Esophagus muscularis mucosa (tissue), 4 donors: ENCODE results near the gene CPLX1. TPM values are rescaled to one million over a fixed set of nuclear protein-coding genes. Genes with fewer than 3 reads are reported as not detected.

Experiments used
- DNase-seq: peaks from one replicate; pipeline ENCODE4 v3.0.0-alpha.2; 2017; ENCODE audit errors: extremely low spot score
- H3K27ac ChIP-seq, 4 donors: fragments of 200-600 bp; sonication (generic); replicated peaks in 1 of 4; 1 replicate in 3 of 4; 2 replicates in 1 of 4; pipeline ENCODE4 v1.5.1; 2016 to 2019; ENCODE audit warnings: mild to moderate bottlenecking in 1 of 4
- H3K27me3 ChIP-seq, 4 donors: fragments of 200-600 bp; sonication (generic); one replicate each; pipeline versions ENCODE4 v1.5.1 to v1.6.0; 2016 to 2019
- H3K36me3 ChIP-seq, 4 donors: fragments of 200-600 bp; sonication (generic); one replicate each; pipeline ENCODE4 v1.5.1; 2016 to 2019
- H3K4me1 ChIP-seq, 4 donors: fragments of 200-600 bp; sonication (generic); one replicate each; pipeline ENCODE4 v1.5.1; 2016 to 2019
- H3K4me3 ChIP-seq, 4 donors: fragments of 200-600 bp; sonication (generic); 1 replicate in 2 of 4; 2 replicates in 2 of 4; pipeline ENCODE4 v1.5.1; 2016 to 2019; ENCODE audit warnings: mild to moderate bottlenecking in 4 of 4, moderate library complexity in 1 of 4
- H3K9me3 ChIP-seq, 4 donors: fragments of 200-600 bp; sonication (generic); 1 replicate in 3 of 4; 2 replicates in 1 of 4; pipeline ENCODE4 v1.5.1; 2016 to 2019
- CTCF ChIP-seq, 3 experiments: fragments of 200-600 bp in 2 of 3; fragments of 450-650 bp in 1 of 3; sonication (generic) in 2 of 3; IDR thresholded peaks; one replicate each; pipeline ENCODE4 v1.5.1; 2017 to 2019; ENCODE audit warnings: antibody characterized with exemption in 3 of 3, mild to moderate bottlenecking in 2 of 3, moderate library complexity in 1 of 3
- EP300 ChIP-seq: sonication (generic); formaldehyde crosslinking; IDR thresholded peaks from one replicate; pipeline ENCODE4 v1.6.1; 2017; ENCODE audit warnings: antibody characterized with exemption
- POLR2A ChIP-seq: fragments of 450-650 bp; IDR thresholded peaks from one replicate; pipeline ENCODE4 v1.6.1; 2017; ENCODE audit warnings: antibody characterized with exemption, moderate library complexity, mild to moderate bottlenecking, low read depth
- POLR2AphosphoS5 ChIP-seq, 2 donors: sonication (generic); formaldehyde crosslinking; IDR thresholded peaks; one replicate each; pipeline ENCODE4 v1.6.1; 2017; ENCODE audit warnings: antibody characterized with exemption in 2 of 2
- WGBS: methylation state at CpG from one replicate; pipeline ENCODE4 v1.1.5; 2018; 5-methylcytosine and 5-hydroxymethylcytosine counted together
- intact Hi-C: fragments of 100-400 bp; cut with DNase I; formaldehyde crosslinking; loops from one replicate; pipeline ENCODE4 v1.15.1; 2023
- total RNA-seq, 4 donors: library from RNA; depleted of rRNA; stranded (reverse); fragments of >200 nt; gene quantifications; one replicate each; pipeline versions ENCODE4 v1.1.0 to v1.2.1, GENCODE V29; 2016

Gene CPLX1
- total RNA-seq, 4 donors from 2014 or later: 1.1 to 1.6 (median 1.3) TPM

- H3K9me3 ChIP-seq: no peaks in the 10 kb centered on the region
- H3K27me3 ChIP-seq: no peaks in the 10 kb centered on the region
- WGBS: 80% methylated on average over 22 of the region's 22 CpGs
- TF ChIP-seq POLR2A (no peak), CTCF (IDR thresholded peaks at IDR 0.05) (no peak), EP300 (no peak), POLR2AphosphoS5 (IDR thresholded peaks at IDR 0.05) (no peak)
- H3K36me3 ChIP-seq: peaks cover 4 to 65% (median 51%) of the 10 kb centered on the region in 4 donors
- no peak overlapping the region for H3K4me3 ChIP-seq
- peak overlapping the region in 1 of 4 donors; percentile 16 for H3K27ac ChIP-seq
- intact Hi-C loops: no loop called here
- no peak for DNase-seq
- H3K4me1 ChIP-seq: peaks cover 0 to 6% (median 0%) of the 10 kb centered on the region in 4 donors
These were observed 82.3 kb downstream of the CPLX1 start for GRCh38 chr4:743463-744211.

GRCh38 chr4:742742-743311, 83.1 kb downstream of the CPLX1 start:
- Histone ChIP-seq H3K4me1 (peaks cover 0 to 6% (median 0%) of the 10 kb centered on the region in 4 donors), H3K9me3 (no peaks in the 10 kb centered on the region), H3K27me3 (no peaks in the 10 kb centered on the region), H3K27ac (no peak overlapping the region), H3K4me3 (no peak overlapping the region), H3K36me3 (peaks cover 4 to 65% (median 51%) of the 10 kb centered on the region in 4 donors)
- peak; percentile 19 to 30 for TF ChIP-seq POLR2AphosphoS5 (IDR thresholded peaks at IDR 0.05)
- peak; percentile 82 to 97 (median 86) for TF ChIP-seq CTCF (IDR thresholded peaks at IDR 0.05)
- TF ChIP-seq POLR2A: no peak
- no peak for TF ChIP-seq EP300
- WGBS: 74% methylated on average over 16 of the region's 26 CpGs
- no peak for DNase-seq
- intact Hi-C loops: no loop called here

- WGBS: 81% methylated on average over 20 of the region's 21 CpGs
- intact Hi-C loops: no loop called here
These were observed 83.7 kb downstream of the CPLX1 start for GRCh38 chr4:742096-742741.

GRCh38 chr4:740656-741282, 85.2 kb downstream of the CPLX1 start:
- Histone ChIP-seq H3K4me3 (no peak overlapping the region), H3K27me3 (no peaks in the 10 kb centered on the region), H3K9me3 (no peaks in the 10 kb centered on the region), H3K4me1 (peaks cover 0 to 6% (median 0%) of the 10 kb centered on the region in 4 donors), H3K36me3 (peaks cover 5 to 80% (median 66%) of the 10 kb centered on the region in 4 donors), H3K27ac (no peak overlapping the region)
- DNase-seq: no peak
- 78% methylated on average over 18 of the region's 19 CpGs for WGBS
- TF ChIP-seq CTCF (IDR thresholded peaks at IDR 0.05): no peak
- TF ChIP-seq POLR2AphosphoS5 (IDR thresholded peaks at IDR 0.05): no peak
- no peak for TF ChIP-seq EP300
- TF ChIP-seq POLR2A: no peak
- intact Hi-C loops: no loop called here

More at GRCh38 chr4:742096-742741, 83.7 kb downstream of the CPLX1 start:
- Histone ChIP-seq H3K27me3 (no peaks in the 10 kb centered on the region), H3K4me1 (peaks cover 0 to 6% (median 0%) of the 10 kb centered on the region in 4 donors), H3K9me3 (no peaks in the 10 kb centered on the region), H3K27ac (no peak overlapping the region), H3K36me3 (peaks cover 4 to 67% (median 54%) of the 10 kb centered on the region in 4 donors), H3K4me3 (no peak overlapping the region)
- no peak for DNase-seq
- TF ChIP-seq CTCF (IDR thresholded peaks at IDR 0.05) (no peak), POLR2AphosphoS5 (IDR thresholded peaks at IDR 0.05) (no peak), EP300 (no peak), POLR2A (no peak)
